Stomach (tissue), 9 donors: ENCODE measurements around the gene TNK2. TPM values are rescaled to one million over a fixed set of nuclear protein-coding genes. Genes with fewer than 3 reads are reported as not detected.

Experiments used
- DNase-seq, 2 donors: peaks; one replicate each; pipeline versions ENCODE4 v3.0.0 to v3.0.0-alpha.2; 2013 to 2019
- H3K27ac ChIP-seq, 5 donors: fragments of 200-600 bp in 4 of 5; sonication (generic) in 4 of 5; one replicate each; pipeline ENCODE4 v1.5.1; 2013 to 2019; ENCODE audit warnings: mild to moderate bottlenecking in 1 of 5, moderate library complexity in 1 of 5
- H3K27me3 ChIP-seq, 3 donors: fragments of 200-600 bp; sonication (generic); one replicate each; pipeline ENCODE4 v1.5.1; 2017 to 2019; ENCODE audit warnings: mixed run types in 1 of 3
- H3K36me3 ChIP-seq, 4 donors: fragments of 200-600 bp; sonication (generic); 1 replicate in 3 of 4; 2 replicates in 1 of 4; pipeline ENCODE4 v1.5.1; 2016 to 2019
- H3K4me1 ChIP-seq, 4 donors: fragments of 200-600 bp; sonication (generic); one replicate each; pipeline ENCODE4 v1.5.1; 2016 to 2019
- H3K4me3 ChIP-seq, 4 donors: fragments of 200-600 bp; sonication (generic) in 3 of 4; one replicate each; pipeline ENCODE4 v1.5.1; 2016 to 2019; ENCODE audit warnings: mild to moderate bottlenecking in 1 of 4
- H3K9me3 ChIP-seq, 4 donors: fragments of 200-600 bp; sonication (generic); one replicate each; pipeline ENCODE4 v1.5.1; 2016 to 2019
- CTCF ChIP-seq, 7 experiments: fragments of 450-650 bp in 4 of 7; fragments of 200-600 bp in 3 of 7; sonication (generic) in 3 of 7; IDR thresholded peaks; one replicate each; pipeline ENCODE4 v1.5.1; 2016 to 2019; ENCODE audit warnings: antibody characterized with exemption in 7 of 7, control low read depth in 2 of 7, mild to moderate bottlenecking in 1 of 7
- EP300 ChIP-seq: sonication (generic); formaldehyde crosslinking; IDR thresholded peaks from one replicate; pipeline ENCODE4 v1.6.1; 2017; ENCODE audit warnings: antibody characterized with exemption
- POLR2A ChIP-seq, 4 donors: fragments of 450-650 bp; IDR thresholded peaks; one replicate each; pipeline ENCODE4 v1.6.1; 2016; ENCODE audit warnings: antibody characterized with exemption in 4 of 4, control low read depth in 2 of 4, mild to moderate bottlenecking in 1 of 4, moderate library complexity in 1 of 4
- POLR2AphosphoS5 ChIP-seq, 3 donors: sonication (generic); formaldehyde crosslinking; IDR thresholded peaks; one replicate each; pipeline ENCODE4 v1.6.1; 2016; ENCODE audit warnings: antibody characterized with exemption in 3 of 3
- WGBS, 5 donors: extraction: QIAGEN DNeasy Blood & Tissue Kit in 3 of 5; methylation state at CpG; one replicate each; pipeline versions ENCODE4 v1.1.5 to v1.1.7; 2013 to 2018; 5-methylcytosine and 5-hydroxymethylcytosine counted together
- intact Hi-C: fragments of 100-400 bp; cut with DNase I; formaldehyde crosslinking; loops from one replicate; pipeline ENCODE4 v1.15.1; 2023; ENCODE audit warnings: low total_unique reads
- polyA plus RNA-seq, 3 donors: library from polyadenylated mRNA; stranded (reverse); fragments of 200-250 nt; gene quantifications; one replicate each; pipeline ENCODE4 v1.2.3, GENCODE V29; 2013
- total RNA-seq, 5 donors: library from RNA; depleted of rRNA; stranded (reverse); fragments of >200 nt; gene quantifications; one replicate each; pipeline versions ENCODE4 v1.1.0 to v1.2.3, GENCODE V29; 2014 to 2016
- donor health status: healthy with polysubstance abuse.
- donor health status: Bipolar disorder and iron deficiency.
- donor health status: healthy.

Gene TNK2
- total and polyA plus RNA-seq, 8 donors: 6.1 to 431 (median 38.6) TPM

GRCh38 chr3:195878424-195879274, 29.7 kb downstream of the TNK2 start:
- intact Hi-C loops: no loop called here
- H3K27me3 ChIP-seq: no peaks in the 10 kb centered on the region
- no peaks in the 10 kb centered on the region for H3K9me3 ChIP-seq
- H3K4me3 ChIP-seq: no peak overlapping the region
- H3K36me3 ChIP-seq: peaks cover 34 to 77% (median 67%) of the 10 kb centered on the region in 4 donors
- H3K4me1 ChIP-seq: peaks cover 13 to 37% (median 17%) of the 10 kb centered on the region in 4 donors
- no peak for DNase-seq
- 87 to 91% (median 88%) methylated on average over 23 to 30 of the region's 30 CpGs for WGBS, 5 donors
- TF ChIP-seq POLR2A (IDR thresholded peaks at IDR 0.05) (no peak), POLR2AphosphoS5 (IDR thresholded peaks at IDR 0.05) (no peak), CTCF (IDR thresholded peaks at IDR 0.05) (no peak), EP300 (no peak)
- no peak overlapping the region for H3K27ac ChIP-seq

GRCh38 chr3:195877767-195878423, 30.5 kb downstream of the TNK2 start:
- WGBS, 5 donors: 64 to 83% (median 80%) methylated on average over 12 to 15 of the region's 15 CpGs
- Histone ChIP-seq H3K27ac (peak overlapping the region in 3 of 5 donors; percentile 14 to 74 (median 16)), H3K4me3 (peak overlapping the region in 1 of 4 donors; percentile 33), H3K4me1 (peaks cover 13 to 40% (median 17%) of the 10 kb centered on the region in 4 donors), H3K36me3 (peaks cover 26 to 77% (median 67%) of the 10 kb centered on the region in 4 donors), H3K27me3 (no peaks in the 10 kb centered on the region), H3K9me3 (no peaks in the 10 kb centered on the region)
- TF ChIP-seq POLR2AphosphoS5 (IDR thresholded peaks at IDR 0.05) (no peak), CTCF (IDR thresholded peaks at IDR 0.05) (no peak), POLR2A (IDR thresholded peaks at IDR 0.05) (no peak), EP300 (no peak)
- no peak for DNase-seq
- intact Hi-C loops: no loop called here

- Histone ChIP-seq H3K27ac (peak overlapping the region in 4 of 5 donors; percentile 9 to 74 (median 28)), H3K9me3 (no peaks in the 10 kb centered on the region), H3K4me1 (peaks cover 13 to 40% (median 17%) of the 10 kb centered on the region in 4 donors), H3K36me3 (peaks cover 21 to 77% (median 67%) of the 10 kb centered on the region in 4 donors), H3K4me3 (peak overlapping the region in 1 of 4 donors; percentile 33), H3K27me3 (no peaks in the 10 kb centered on the region)
- intact Hi-C loops: no loop called here
- TF ChIP-seq CTCF (IDR thresholded peaks at IDR 0.05) (no peak), POLR2AphosphoS5 (IDR thresholded peaks at IDR 0.05) (no peak), POLR2A (IDR thresholded peaks at IDR 0.05) (no peak), EP300 (no peak)
- DNase-seq: no peak
- 87 to 93% (median 89%) methylated on average over 9 to 10 of the region's 10 CpGs for WGBS, 5 donors
Observed at GRCh38 chr3:195877136-195877715, 31.1 kb downstream of the TNK2 start.
